H9 (cell line): ENCODE measurements around the gene CD4. TPM values are rescaled to one million over a fixed set of nuclear protein-coding genes. Genes with fewer than 3 reads are reported as not detected.

Experiments
- DNase-seq: peaks from one replicate; pipeline ENCODE4 v3.0.0-alpha.2; 2017
- H2AFZ ChIP-seq: one replicate; pipeline ENCODE4 v1.6.1; 2013; ENCODE audit warnings: mild to moderate bottlenecking, low read length, control low read depth, moderate library complexity
- H2AK5ac ChIP-seq: 2 replicates; pipeline ENCODE4 v1.6.1; 2013; ENCODE audit warnings: low read length, control low read depth, mixed read lengths; ENCODE audit not compliant: insufficient read length
- H2BK120ac ChIP-seq: one replicate; pipeline ENCODE4 v1.6.1; 2013; ENCODE audit warnings: low read depth, mild to moderate bottlenecking, low read length, control low read depth, inconsistent platforms; ENCODE audit not compliant: poor library complexity, severe bottlenecking
- H2BK12ac ChIP-seq: 2 replicates; pipeline ENCODE4 v1.6.1; 2013; ENCODE audit warnings: low read length, control low read depth, mixed read lengths, low read depth; ENCODE audit not compliant: insufficient read length
- H2BK15ac ChIP-seq: 2 replicates; pipeline ENCODE4 v1.6.1; 2013; ENCODE audit warnings: low read depth, low read length, control low read depth
- H2BK20ac ChIP-seq: one replicate; pipeline ENCODE4 v1.6.1; 2013; ENCODE audit warnings: low read depth, mild to moderate bottlenecking, low read length, control low read depth, inconsistent platforms; ENCODE audit not compliant: poor library complexity, severe bottlenecking
- H2BK5ac ChIP-seq: 2 replicates; pipeline ENCODE4 v1.6.1; 2013; ENCODE audit warnings: low read length, control low read depth, mixed read lengths; ENCODE audit not compliant: insufficient read length
- H3K14ac ChIP-seq: 2 replicates; pipeline ENCODE4 v1.6.1; 2013; ENCODE audit warnings: low read length, control low read depth; ENCODE audit not compliant: insufficient read depth
- H3K18ac ChIP-seq: 2 replicates; pipeline ENCODE4 v1.6.1; 2013; ENCODE audit warnings: low read depth, mild to moderate bottlenecking, mixed read lengths, low read length, control low read depth; ENCODE audit not compliant: insufficient read length
- H3K23ac ChIP-seq: 2 replicates; pipeline ENCODE4 v1.6.1; 2013; ENCODE audit warnings: low read length, control low read depth, mixed read lengths, low read depth; ENCODE audit not compliant: insufficient read length
- H3K23me2 ChIP-seq: 2 replicates; pipeline ENCODE4 v1.6.1; 2013; ENCODE audit warnings: low read depth, mild to moderate bottlenecking, mixed read lengths, low read length, control low read depth; ENCODE audit not compliant: insufficient read length, poor library complexity, severe bottlenecking
- H3K27ac ChIP-seq: 2 replicates; pipeline ENCODE4 v1.5.1; 2013; ENCODE audit warnings: low read length, control low read depth, mixed read lengths, low read depth; ENCODE audit not compliant: insufficient read length
- H3K27me3 ChIP-seq: 2 replicates; pipeline ENCODE4 v1.6.1; 2013; ENCODE audit warnings: low read length, control low read depth, inconsistent platforms; ENCODE audit not compliant: insufficient read depth
- H3K4ac ChIP-seq: 2 replicates; pipeline ENCODE4 v1.6.1; 2013; ENCODE audit warnings: low read depth, mild to moderate bottlenecking, control low read depth, inconsistent platforms, low read length, moderate library complexity
- H3K4me1 ChIP-seq: 2 replicates; pipeline ENCODE4 v1.6.1; 2013; ENCODE audit warnings: low read length, control low read depth, inconsistent platforms; ENCODE audit not compliant: insufficient read depth
- H3K4me2 ChIP-seq: 2 replicates; pipeline ENCODE4 v1.6.1; 2013; ENCODE audit warnings: low read length, control low read depth, mixed read lengths; ENCODE audit not compliant: insufficient read length, insufficient read depth
- H3K56ac ChIP-seq: 2 replicates; pipeline ENCODE4 v1.6.1; 2013; ENCODE audit warnings: low read depth, mild to moderate bottlenecking, mixed read lengths, low read length, control low read depth; ENCODE audit not compliant: insufficient read length
- H3K79me1 ChIP-seq: 2 replicates; pipeline ENCODE4 v1.6.1; 2013; ENCODE audit warnings: low read depth, mild to moderate bottlenecking, moderate library complexity, low read length, control low read depth, inconsistent platforms; ENCODE audit not compliant: insufficient read depth, poor library complexity, severe bottlenecking
- H3K79me2 ChIP-seq: 2 replicates; pipeline ENCODE4 v1.6.1; 2013; ENCODE audit warnings: low read length, control low read depth, inconsistent platforms; ENCODE audit not compliant: insufficient read depth
- H3K9ac ChIP-seq: 2 replicates; pipeline ENCODE4 v1.6.1; 2013; ENCODE audit warnings: low read length, control low read depth, mixed read lengths; ENCODE audit not compliant: insufficient read length; ENCODE audit errors: extremely low read depth
- H3K9me3 ChIP-seq: one replicate; pipeline ENCODE4 v1.6.1; 2013; ENCODE audit warnings: low read depth, low read length, inconsistent platforms; ENCODE audit not compliant: control insufficient read depth
- H3T11ph ChIP-seq: one replicate; pipeline ENCODE4 v1.6.1; 2013; ENCODE audit warnings: mild to moderate bottlenecking, low read length, control low read depth, inconsistent platforms
- H4K20me1 ChIP-seq: one replicate; pipeline ENCODE4 v1.6.1; 2013; ENCODE audit not compliant: control insufficient read depth, insufficient read length, insufficient read depth
- H4K5ac ChIP-seq: 2 replicates; pipeline ENCODE4 v1.6.1; 2013; ENCODE audit warnings: low read depth, mild to moderate bottlenecking, mixed read lengths, low read length, control low read depth; ENCODE audit not compliant: insufficient read length
- H4K8ac ChIP-seq: replicated peaks from 2 replicates; pipeline ENCODE4 v1.6.1; 2013; ENCODE audit warnings: low read length, control low read depth, mixed read lengths, low read depth; ENCODE audit not compliant: insufficient read length
- H4K91ac ChIP-seq: 2 replicates; pipeline ENCODE4 v1.6.1; 2013; ENCODE audit warnings: low read depth, mild to moderate bottlenecking, moderate library complexity, mixed read lengths, low read length, control low read depth; ENCODE audit not compliant: insufficient read length
- H3K27ac Mint-ChIP-seq, 3 experiments: 2 replicates in 2 of 3; 3 replicates in 1 of 3; pipeline ENCODE4 v1.8.0; 2020 to 2021; ENCODE audit warnings: mixed read lengths in 3 of 3, mild to moderate bottlenecking in 1 of 3, moderate library complexity in 1 of 3
- H3K27me3 Mint-ChIP-seq: 2 replicates; pipeline ENCODE4 v1.8.0; 2021; ENCODE audit warnings: low read depth, mild to moderate bottlenecking, moderate library complexity, mixed read lengths
- H3K36me3 Mint-ChIP-seq, 3 experiments: 2 replicates in 2 of 3; 3 replicates in 1 of 3; pipeline ENCODE4 v1.8.0; 2020 to 2021; ENCODE audit warnings: low read depth in 3 of 3, mixed read lengths in 3 of 3; ENCODE audit not compliant: insufficient read depth in 1 of 3
- H3K4me1 Mint-ChIP-seq, 2 experiments: 2 replicates each; pipeline ENCODE4 v1.8.0; 2020; ENCODE audit warnings: mixed read lengths in 2 of 2
- H3K4me3 Mint-ChIP-seq, 2 experiments: 2 replicates in 1 of 2; 3 replicates in 1 of 2; pipeline ENCODE4 v1.8.0; 2020 to 2021; ENCODE audit warnings: mild to moderate bottlenecking in 2 of 2, mixed read lengths in 2 of 2, moderate library complexity in 1 of 2
- H3K9me3 Mint-ChIP-seq, 2 experiments: 2 replicates in 1 of 2; 3 replicates in 1 of 2; pipeline ENCODE4 v1.8.0; 2020; ENCODE audit warnings: mild to moderate bottlenecking in 2 of 2, mixed read lengths in 2 of 2, moderate library complexity in 1 of 2
- CTCF ChIP-seq: fragments of 200-600 bp; sonication (generic); conservative IDR thresholded peaks from 3 replicates; pipeline ENCODE4 v1.8.0; 2021; ENCODE audit warnings: antibody characterized with exemption, mild to moderate bottlenecking
- WGBS: extraction: QIAGEN DNeasy Blood & Tissue Kit; methylation state at CpG from one replicate; pipeline ENCODE4 v1.1.7; 2013; ENCODE audit warnings: missing lambda C conversion rate, low lambda C conversion rate, mixed read lengths; ENCODE audit not compliant: insufficient read length; ENCODE audit errors: extremely low coverage; 5-methylcytosine and 5-hydroxymethylcytosine counted together
- total RNA-seq: library from RNA; stranded (reverse); gene quantifications from 2 replicates; pipeline ENCODE4 v1.2.1, GENCODE V29; 2021

CD4 gene
- total RNA-seq, 1 experiment from 2014 or later = 1.1 TPM

GRCh38 chr12:6817098-6817497 lies 27.8 kb downstream of the CD4 start:
- Histone ChIP-seq H2BK15ac (no peak overlapping the region), H3K79me1 (no peaks in the 10 kb centered on the region), H2BK20ac (no peak overlapping the region), H3K4me1 (peaks cover 7% of the 10 kb centered on the region; the same call in 1 of the 2 replicates), H3K27me3 (peaks cover 4% of the 10 kb centered on the region; the same call in 1 of the 2 replicates), H3K9me3 (no peaks in the 10 kb centered on the region), H3K4me2 (no peak overlapping the region), H2AFZ (no peak overlapping the region), H3K27ac (no peak overlapping the region), H3K4ac (no peak overlapping the region), H4K5ac (no peak overlapping the region), H3K23ac (no peak overlapping the region), H2BK120ac (no peak overlapping the region), H3K56ac (no peak overlapping the region), H4K8ac (no peak overlapping the region), H4K91ac (no peak overlapping the region), H3K79me2 (no peaks in the 10 kb centered on the region), H3K9ac (no peak overlapping the region), H3T11ph (no peak overlapping the region), H3K14ac (no peak overlapping the region), H2BK12ac (no peak overlapping the region), H3K18ac (no peak overlapping the region), H2AK5ac (no peak overlapping the region), H3K23me2 (peaks cover 7% of the 10 kb centered on the region), H2BK5ac (no peak overlapping the region), H4K20me1 (no peaks in the 10 kb centered on the region)
- peaks cover 63% of the 10 kb centered on the region for H3K27me3 Mint-ChIP-seq
- H3K4me3 Mint-ChIP-seq = no peak overlapping the region
- H3K9me3 Mint-ChIP-seq = peaks cover 0 to 2% of the 10 kb centered on the region in 2 experiments; a peak in 1 of 5 replicates
- no peak for TF ChIP-seq CTCF
- peaks cover 38% of the 10 kb centered on the region in 2 experiments for H3K4me1 Mint-ChIP-seq
- H3K36me3 Mint-ChIP-seq = peaks cover 0 to 3% (median 0%) of the 10 kb centered on the region in 3 experiments; a peak in 1 of 7 replicates
- no peak for DNase-seq
- H3K27ac Mint-ChIP-seq = no peak overlapping the region
- WGBS = no CpG with 5 or more reads among the region's 8 CpGs
